ENCODE results near the gene CCN6.

DNA sequence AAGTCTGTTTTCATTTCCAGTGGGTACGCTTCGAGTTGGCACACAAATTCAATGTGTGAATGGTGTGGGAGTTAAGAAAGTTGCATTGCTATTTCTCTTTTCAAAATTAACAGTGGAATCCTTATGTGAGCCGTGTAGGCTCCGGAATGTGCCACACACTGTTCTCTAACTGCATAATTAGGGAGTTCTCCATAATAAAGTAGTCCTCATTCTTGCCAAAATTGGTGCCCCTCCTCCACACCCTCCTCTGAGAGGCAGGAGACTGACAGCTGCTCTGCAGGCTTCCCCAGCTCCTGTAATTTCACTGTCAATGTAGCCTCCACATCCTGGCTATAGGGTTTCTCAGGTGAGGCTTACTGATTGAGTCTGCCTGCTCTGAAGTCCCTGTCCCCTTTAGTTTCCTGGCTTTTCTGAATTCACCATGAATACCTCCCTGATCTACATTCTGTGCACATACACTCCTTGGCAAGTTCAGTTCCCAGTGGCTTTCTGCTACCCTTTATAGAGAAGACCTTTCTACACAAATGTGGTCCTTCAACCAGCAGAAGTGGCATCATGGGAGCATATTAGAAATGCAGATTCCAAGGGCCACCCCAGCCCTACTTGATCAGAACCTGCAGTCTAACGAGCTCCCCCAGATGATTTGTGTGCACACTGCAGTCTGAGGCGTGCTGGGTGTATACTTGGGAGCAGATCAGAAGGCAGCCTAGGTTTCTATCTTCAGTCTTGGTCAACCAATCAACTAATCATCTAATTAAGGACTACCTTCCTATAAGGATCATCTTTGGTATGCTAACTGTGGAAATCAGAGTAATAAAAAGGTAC is 19.9 kb upstream of the CCN6 start:
- TF ChIP-seq CTCF (conservative IDR thresholded peaks at IDR 0.05) (no peak), ZFX (IDR thresholded peaks at IDR 0.05) (no peak)
